Stimulated activated CD8-positive, alpha-beta memory T cell treated with anti-CD3 and anti-CD28 coated beads, Interleukin-7, amount 100 ng/mL, for 24 hours (primary cell): ENCODE data around the gene SVIL.
"Not testable (repeated sequence)": the region's sequence is repeated elsewhere in the genome, so short reads cannot be mapped to it uniquely, and the experiment has no call there.

Experiments
- DNase-seq: peaks from one replicate; pipeline ENCODE4 v3.0.0-alpha.2; 2020; ENCODE audit warnings: low read depth

Gene SVIL

DNA sequence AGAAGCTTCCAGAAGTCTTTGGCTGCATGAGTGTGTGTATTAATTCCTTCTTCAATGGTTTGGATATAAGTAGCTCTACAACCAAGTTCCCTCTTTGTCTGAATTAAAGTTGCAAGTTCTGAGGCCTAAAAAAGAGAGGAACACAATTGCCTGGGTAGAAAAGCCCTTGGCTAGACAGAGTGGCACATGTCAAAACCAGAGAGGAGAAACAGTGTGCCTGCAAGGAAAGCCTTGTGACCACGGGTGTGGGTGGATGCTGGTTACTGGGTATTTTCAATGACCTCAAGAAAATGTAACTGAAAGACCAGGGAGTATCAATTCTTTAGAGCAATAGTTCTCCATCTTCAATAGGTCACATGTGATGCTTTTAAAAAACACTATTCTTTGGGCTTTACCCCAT is 148.3 kb downstream of the SVIL start:
- no peak for DNase-seq

DNA sequence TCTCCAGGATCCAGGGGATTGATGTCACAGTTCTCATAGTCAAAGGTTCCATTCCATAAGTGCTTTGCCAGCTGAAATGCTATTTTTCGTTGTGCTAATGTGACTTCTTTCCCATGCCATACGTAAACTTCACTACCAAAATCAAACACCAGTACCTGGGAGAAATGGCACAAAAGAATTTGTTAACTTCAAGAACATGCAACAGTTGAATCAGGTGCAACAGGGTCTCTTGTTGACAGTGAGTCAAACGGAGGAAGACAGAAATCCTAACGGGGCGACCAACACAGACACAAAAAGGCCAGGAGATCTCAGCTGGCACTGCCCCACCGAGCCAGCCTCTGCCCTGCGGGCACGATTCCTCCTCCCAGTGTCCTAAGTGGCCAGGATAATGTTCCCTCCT is 150.1 kb downstream of the SVIL start:
- DNase-seq: not testable (repeated sequence)

DNA sequence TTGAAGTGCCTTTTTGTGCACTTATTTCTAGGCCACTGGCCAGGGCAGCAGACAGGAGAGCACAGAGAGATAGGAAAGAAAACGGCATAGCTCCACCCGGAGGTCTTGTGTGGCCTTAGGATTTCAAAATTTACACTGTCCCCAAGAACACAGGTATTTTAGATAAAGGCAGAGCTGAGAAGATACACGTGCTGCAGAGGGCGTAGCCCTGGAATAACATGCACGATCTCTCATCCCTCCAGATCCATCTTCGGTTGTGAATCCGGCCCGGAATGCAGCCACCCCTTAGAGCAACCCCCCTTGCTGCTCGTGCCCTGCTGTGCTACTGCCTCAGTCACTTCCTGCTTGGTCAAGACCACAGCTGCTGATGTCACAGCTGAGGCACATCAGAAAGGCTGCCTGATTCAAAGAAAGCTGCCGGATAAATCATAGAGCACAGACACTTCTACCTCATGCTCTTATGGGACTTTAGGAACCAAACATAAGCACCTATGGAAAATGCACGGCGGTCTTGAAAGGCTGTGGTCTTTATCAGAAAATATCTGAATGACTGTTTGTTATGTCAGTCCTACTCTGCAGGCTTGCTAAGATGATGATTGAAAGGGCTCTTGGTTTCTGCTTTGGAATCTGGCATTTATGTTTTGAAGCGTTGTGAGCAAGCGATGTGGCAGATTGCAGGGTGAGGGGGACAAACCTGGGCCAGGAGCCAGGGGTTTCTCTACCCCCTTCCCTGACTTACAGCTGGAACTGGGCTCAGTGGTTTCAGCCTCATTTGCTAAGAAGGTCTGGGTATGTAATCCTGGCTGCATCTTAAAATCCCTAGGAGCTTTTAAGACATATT is 152.0 kb downstream of the SVIL start:
- peak; percentile 5 for DNase-seq

GRCh38 chr10:29481906-29482440 is 152.8 kb downstream of the SVIL start:
- DNase-seq: no peak

DNA sequence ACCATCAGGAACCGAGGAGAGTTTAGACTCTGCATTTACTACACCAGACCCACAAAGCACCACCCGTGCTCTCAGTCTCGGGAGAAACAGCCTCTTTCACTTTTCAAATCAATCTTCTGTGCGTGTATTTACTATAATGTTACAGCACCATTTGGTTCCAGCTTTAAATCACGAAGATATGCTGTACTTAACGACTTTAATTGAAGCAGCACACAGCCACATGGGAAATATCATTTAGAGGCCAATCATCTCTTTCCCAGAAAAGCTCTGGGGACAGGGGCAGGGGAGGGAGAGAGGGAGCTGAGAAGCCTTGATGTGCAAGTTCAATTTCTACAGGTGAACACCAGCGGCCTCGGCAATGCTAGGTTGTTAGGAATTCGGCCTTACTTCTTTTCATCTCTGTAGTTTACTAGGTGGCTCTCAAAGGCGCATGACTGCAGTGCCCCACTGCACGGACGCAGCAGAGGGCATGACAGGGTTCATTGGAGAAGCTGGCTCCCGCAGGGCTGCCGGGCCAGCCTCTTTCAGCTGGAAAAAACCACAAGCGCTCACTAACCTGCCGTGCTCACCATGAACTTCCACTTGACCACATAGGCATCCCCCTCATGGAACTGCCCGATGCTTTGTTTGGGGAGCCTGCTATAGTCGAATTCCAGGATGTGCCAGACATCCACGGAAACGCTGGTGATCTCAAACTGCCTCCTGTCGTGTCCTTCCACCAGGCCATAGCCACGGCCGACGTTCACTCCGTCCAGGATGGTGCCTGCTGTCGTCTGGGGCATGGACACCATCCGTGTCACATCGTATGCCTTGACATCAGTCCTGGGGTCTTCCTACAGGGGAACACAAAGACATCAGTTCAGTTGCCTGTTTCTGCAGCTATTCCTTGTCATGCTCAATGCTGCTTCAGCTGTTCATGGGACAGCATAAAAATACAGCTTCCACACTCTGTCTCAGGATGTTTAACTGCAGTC is 154.5 kb downstream of the SVIL start:
- no peak for DNase-seq

DNA sequence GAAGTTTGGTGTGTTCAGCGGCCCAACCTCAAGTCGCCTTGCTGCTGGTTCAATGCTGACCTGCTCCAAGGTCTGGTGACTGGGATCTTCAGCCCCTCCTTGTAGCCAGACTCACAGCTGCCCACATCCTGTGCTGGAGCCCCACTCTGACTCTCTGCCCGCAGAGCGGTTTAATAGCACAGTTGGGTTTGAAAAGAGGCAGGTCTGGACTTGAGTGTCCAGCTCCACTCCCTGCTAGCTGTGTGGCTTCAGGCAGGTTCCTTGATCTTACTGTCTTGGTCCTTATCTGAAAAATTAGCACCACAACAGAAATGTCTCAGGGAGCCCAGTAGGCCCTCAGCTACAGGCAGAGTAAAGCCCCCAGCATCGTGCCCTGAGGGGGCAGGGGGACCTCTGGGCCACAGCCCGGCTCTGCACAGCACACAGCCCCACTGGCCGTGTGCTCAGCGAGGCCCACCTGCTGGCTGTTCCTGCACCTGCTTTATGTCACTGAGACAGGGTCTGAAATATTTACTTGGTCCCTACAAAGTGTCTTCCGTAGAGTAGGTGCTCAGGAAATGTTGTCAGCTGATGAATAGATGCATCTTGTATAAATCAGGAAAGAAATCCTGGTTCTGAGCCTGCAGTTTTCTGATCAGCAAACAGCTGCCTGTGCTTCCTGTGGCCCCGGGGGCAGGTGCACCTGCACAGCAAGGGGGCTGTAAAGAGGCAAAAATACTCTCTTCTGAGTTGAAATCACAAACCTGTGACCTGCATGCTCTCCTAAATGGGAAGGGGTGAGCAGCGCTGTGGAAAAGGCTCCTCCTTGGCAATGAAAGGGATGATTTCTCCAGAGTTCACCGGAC is 155.5 kb downstream of the SVIL start:
- no peak for DNase-seq

DNA sequence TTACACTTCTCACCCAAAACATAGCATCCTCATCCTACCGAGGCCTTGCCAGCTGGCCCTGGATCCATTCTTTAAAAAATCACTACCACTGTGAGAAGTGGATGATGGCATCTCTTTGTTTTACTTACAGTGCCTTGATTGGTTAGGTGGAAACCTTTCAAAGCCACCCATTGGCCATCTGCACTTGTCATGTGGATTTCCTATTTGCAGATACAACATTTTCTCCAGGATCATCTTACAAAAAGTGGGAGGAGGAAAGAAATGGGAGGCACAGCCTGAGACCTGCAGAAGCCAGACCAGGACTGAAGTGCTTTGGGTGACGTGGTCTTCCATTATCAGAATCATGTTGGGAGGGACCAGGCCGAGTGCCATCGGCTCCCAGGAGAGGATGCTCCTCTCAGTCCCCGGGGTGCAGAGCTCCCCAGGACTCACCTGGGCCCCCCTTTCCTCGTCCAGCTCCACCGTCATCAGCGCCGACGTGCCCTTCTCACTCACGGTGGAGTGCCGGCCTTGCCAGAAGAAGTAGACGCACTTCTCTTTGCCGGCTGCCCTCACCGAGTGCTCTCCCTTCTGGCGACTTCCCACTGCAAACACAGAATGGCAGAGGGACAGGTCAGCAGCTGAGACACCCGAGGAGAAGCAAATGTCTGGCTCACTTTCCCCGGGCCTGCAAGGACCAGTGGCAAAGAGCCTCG is 161.2 kb downstream of the SVIL start:
- no peak for DNase-seq

DNA sequence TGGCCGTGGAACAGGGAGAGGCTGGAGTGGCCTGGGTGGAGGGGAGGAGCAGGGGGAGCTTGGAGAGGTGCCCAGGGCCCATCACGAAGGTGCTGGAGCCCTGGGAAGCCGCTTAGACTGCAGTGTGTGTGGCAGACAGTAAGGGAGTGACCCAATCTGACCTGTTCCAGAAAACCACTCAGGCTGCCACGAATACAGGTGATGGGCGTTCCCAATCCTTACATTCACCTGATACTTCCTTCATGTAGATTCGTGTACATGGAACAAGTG is 161.7 kb downstream of the SVIL start:
- DNase-seq: no peak

DNA sequence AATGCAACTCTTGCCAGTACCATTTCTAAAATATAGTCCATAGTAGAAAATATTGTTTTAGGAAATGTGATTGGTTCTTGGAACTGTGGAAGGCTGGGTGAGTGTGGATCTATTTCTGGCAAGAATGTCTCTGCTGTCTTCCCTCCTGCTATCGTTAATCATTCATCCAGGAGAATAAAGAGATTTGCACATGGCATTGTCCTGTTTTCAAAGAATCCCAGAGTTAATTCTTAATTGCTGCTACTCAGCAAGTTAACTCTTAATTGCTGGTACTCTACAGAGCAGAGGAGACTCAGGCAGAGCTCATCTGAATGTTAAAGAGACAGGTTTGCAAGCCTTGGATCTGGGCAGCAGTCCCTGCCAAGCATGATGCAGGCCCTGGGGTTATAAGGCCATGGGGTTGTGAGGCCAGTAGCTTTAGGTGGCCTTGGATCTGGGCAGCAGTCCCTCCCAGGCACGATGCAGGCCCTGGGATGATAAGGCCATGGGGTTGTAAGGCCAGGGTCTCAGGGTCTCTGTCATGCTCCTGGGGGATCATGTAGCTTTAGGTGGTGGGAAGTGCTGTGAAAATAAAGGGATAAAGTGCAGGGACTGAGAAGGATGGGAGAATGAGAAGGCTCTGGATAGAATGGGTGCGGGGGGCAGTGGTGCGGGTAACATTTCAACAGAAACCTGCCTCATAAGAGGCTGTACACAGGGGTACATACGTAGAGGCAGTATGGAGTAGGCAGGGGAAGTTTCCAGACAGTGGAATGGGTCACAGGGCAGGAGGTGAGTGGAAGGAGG is 162.3 kb downstream of the SVIL start:
- no peak for DNase-seq

GRCh38 chr10:29471544-29471859 is 163.3 kb downstream of the SVIL start:
- no peak for DNase-seq

- no peak for DNase-seq
Measured at GRCh38 chr10:29470843-29471543, 163.8 kb downstream of the SVIL start.

DNA sequence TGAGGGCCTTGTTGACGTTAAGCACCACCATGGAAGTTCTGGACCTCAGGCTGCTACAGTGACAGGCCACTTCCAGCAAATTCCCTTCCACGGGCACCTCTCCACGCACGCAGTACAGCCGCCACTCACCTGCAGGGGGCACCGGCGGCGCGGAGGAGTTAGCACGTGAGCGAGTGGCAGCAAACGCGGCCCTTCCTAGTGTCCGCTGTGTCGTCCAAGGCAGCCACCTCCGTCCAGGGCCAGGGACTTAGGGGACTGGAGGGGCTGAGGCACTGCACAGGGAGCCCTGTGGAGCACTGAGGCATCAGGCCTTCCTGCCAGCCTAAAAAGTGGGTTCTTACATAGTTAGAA is 164.4 kb downstream of the SVIL start:
- DNase-seq: no peak

DNA sequence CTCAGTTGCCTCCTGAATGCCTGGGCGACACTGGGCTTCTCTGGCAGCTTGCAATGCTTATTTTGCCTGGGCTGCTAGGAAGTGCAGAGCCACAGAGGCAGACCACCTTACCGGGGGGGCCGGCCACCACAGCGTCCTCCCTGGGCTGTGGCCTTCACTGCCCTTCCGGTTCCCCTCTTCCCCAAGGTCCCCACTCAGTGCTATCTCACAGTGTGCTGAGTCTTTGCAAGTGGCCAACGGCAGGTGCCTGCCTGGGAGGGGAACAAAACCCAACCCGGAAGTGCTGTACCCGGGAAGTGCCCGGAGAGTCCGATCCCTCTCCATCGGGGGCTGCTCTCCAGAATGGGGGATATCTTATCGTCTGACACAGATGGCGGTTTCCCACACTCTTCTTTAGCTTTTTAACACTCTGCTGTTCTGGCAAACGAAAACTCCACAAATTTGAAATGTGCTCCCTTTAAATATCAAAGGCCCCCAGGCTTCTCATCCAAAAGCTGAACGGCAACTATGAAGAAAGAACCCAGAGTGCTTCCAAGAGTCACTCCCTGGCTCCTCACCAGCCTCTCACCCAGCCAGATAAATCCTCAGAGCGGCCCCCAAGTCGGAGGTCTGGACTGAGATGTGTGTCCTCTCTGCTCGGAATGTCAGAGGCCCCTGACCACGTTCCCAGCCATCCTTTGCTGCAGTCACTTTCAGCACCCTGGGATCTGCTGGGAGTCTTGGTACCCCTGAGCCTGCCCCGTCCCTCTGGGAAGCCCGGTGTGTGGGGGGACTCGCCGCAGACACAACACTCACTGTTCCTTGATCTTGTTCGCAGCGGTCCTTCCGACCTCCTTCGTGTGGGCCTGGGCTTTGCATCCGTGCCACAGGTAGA is 165.1 kb downstream of the SVIL start:
- DNase-seq: no peak

DNA sequence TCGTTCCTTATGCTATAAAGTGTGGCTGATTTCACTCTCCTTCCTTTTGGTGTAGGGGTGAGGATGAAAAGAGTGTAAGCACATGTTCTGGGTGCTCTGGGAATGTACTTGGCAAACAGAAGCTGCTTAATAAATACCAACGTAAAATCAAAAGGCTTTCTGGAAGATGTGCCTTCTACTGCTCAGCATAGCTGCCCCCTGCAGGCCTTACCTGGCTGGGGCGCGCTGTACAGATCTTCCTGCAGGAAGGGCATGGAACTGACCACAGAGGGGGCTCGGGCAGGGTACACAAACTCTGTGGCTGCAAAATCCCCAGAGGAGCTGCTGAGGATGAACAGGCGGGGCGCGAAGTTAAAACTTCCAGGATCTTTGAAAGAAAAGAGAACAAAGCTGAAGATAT is 169.4 kb downstream of the SVIL start:
- no peak for DNase-seq

DNA sequence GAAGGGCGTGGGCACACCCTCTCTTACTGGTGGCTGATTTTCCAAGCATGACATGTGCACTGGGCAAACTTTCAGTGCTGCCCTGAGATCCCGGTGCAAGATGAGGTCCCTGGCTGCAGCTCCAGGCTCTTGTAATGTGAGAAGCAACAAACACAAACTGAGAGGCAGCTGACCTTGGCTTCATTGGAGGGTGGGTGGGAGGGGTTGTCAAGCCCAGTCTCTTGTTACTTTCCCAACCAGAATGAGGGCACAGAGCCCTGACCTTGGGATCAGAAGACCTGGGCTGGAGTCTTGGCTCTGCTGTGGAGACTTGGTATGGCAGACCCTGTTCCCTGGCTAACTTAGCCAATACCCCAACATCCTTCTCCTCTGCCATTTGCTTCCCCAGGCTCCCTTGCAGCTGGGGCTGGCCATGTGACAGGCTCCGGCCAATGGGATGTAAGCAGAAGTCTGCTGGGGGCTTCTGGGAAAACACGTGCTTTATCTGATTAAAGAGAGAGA is 170.1 kb downstream of the SVIL start:
- DNase-seq: not testable (repeated sequence)

DNA sequence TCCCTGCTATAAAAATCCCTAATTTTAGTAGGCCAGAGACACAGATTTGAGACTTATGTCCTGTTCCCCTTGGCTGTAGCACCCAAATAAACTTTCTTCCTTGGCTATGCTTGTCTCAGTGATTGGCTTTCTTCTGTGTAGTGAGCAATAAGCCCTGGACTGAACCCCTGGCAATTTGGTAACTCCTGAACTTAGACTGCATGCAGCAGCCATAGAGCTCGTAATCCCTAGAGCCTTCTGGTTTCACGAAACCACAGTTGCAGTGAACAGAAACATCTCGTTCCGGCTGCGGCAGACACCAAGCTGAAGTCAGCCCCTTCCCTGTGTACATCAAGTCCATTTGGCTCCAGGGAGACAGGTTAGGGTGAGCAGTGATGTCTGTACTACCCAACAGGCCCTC is 173.7 kb downstream of the SVIL start:
- no peak for DNase-seq

GRCh38 chr10:29458190-29458589 is 176.6 kb downstream of the SVIL start:
- DNase-seq: not testable (repeated sequence)

DNA sequence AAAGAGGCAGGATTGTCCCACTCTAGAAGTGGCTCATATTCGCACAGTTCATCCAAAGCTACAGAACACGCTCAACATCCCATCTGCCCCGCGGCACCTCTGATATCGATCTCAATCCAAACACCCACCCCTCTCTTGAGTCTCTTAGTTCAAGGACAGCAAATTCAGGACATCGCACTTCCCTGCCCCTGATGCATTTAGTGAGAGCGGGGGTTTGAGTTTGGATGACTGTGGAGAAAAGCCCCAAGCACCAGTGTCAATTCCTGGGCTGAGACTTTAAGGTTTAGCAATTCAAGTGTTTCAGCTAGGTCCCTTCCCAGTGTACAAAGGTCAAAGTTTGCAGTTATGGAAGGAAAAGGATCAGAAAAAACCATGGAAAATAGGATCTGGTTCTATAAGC is 179.7 kb downstream of the SVIL start:
- no peak for DNase-seq

DNA sequence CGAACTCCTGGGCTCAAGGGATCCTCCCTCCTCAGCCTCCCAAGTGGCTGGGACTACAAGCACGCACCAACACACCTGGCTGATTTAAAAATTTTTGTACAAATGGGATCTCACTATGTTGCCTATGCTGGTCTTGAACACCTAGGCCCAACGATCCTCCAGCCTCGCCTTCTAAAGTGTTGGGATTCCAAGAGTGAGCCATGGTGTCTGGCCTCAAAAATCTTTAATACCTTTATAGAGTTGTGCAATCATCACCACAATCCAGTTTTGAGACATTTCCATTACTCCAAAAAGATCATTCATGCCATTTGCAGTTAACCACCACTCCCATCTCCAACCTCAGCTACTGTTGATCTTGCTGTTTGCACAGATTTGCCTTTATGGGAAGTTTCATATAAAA is 180.5 kb downstream of the SVIL start:
- DNase-seq: no peak
